AG08396 (cell line): ENCODE results near the gene KRTAP6-2.

ENCODE experiments used
- DNase-seq: peaks from one replicate; pipeline ENCODE4 v3.0.0; 2012; ENCODE audit warnings: low spot score, mixed read lengths

The KRTAP6-2 gene

DNA sequence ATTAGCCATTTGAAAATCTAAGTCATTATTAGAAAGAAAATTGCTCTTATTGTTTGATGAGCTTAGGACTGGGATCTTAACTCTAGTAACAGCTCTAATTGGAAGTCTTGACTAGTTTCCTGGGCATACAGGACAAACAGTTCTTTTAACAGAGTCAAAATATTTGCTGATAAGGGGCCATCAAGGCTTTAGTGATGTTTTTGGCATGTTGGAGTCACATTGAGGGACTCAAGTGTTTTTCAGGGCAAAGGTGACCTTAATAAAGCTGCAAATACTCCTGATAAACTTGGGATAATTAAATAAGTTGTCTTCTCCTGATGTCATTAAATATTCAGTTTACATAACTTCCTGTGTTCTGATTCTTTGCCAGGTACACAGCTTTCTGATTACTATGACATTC, 31.1 kb downstream of the KRTAP6-2 start:
- no peak for DNase-seq

DNA sequence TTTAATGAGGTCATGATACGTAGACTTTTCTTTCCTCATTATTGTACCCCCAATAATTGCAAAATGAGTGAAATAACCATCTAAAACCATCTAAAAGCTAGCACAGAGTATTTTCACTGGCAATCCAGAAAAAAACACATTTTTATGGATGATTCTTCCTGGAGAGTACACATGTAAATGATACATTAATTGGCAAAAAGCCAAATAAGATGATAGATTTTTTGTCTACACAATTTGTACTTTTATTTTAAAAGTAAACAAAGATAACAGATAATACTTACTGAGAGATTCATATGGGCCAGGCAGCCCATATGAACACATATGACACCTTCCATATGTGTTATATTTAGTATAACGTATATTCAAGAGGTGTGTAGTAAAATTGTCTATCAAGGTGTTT, 35.1 kb downstream of the KRTAP6-2 start:
- DNase-seq: no peak

DNA sequence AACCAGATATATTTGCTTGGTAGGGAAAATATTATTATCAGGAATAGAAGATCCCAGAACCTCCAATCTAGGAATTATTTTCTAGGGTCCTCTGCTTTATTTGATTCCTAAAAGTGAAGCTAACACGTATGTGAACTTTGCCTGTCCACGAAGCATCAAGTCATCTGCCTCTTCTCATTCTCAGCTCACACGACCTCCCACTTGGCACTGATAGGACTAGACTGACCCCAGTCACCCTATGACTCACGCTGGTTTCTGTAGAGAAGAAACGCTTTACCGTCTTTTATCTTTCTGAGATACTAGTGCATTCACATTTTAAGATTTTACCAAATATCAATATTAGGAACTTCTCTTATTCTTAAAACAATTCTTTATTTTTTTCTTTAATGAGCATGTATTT, 35.6 kb downstream of the KRTAP6-2 start:
- no peak for DNase-seq

DNA sequence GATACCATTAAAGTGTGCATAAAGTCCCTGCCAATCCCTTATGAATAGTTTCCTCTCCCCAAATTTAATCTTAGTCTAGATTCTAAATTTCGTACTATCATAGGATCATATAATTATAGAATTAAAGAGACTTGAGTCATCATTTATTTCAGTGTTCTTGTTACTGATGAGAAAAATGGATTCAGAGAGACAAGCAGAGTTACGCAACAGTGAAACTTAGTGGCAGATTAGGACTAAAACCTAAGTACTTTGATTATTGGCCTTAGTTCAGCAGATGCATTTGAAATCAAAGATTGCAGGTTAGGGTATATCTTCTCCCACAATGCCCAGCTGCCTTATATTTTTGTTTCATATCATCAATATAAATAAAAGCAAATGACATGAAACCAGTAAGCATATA, 36.7 kb downstream of the KRTAP6-2 start:
- DNase-seq: no peak

DNA sequence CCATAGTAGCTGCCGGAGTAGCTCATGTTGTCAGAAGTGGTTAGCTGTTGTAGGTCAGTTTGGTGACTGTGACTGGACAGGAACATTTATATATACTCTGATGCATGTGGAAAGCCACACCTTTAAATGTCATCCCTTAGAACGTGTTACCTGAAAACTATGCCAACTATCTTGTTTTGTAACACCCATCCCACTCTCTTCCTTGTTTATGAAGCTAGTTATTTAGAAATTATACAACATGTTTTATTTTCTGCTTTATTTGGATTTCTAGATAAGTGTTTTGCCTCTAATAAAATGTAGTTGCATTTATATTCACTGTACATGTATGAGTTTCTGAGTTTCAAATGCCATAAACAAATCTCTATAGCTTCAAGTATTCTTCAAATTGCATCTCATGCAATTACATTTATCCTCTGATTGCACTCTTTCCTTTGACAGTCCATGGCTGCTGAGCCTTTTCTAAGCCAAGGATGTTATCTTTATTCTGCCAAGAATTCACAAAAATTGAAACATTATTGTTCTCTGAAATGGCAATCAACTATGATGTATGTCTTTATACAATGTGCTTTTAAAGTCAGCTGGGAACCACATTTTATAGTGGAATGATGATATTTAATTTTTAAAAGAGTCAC, 37.3 kb downstream of the KRTAP6-2 start, which contains the start of gene KRTAP19-7:
Gene KRTAP19-7 (minus strand): TSS at position 51 of the 632 bp plus-strand sequence. CDS start 25 bp downstream, at position 26.
- no peak for DNase-seq

DNA sequence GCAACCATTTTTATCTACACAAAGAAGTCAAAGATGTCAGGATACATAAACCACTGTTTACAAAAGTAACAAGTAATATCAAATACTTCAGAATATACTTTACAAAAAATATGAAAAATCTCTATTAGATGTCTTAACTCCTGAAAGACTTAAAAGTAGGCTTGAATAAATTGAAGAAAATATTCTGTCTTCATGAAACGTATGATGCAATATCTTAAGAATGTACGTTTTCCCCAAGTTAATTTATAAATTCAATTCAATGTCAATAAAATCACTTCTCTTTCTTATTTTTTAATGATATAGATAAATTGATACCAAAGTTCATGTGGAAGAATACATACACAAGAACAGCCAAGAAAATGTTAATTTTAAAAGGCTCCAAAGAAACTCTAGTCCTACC, 43.6 kb downstream of the KRTAP6-2 start:
- DNase-seq: no peak

DNA sequence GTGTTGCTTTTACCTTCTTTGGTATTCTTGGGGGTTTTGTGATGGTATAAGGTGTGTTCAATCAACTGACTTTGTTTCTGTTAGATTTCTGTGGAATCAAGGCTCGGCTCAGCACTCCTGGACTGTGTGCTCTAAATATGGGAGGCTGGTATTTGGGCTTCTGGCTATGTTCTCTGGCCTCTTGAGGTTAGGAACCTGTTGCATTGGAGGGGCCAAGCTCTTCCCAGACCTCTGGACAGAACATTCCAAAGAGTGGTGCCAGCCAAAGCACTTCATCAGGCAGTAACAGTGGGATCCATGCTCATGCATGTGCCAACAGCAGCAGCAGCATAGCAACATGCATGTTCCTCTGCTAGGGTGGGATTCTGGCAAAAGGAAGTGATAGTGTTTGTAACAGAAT, 45.9 kb downstream of the KRTAP6-2 start:
- no peak for DNase-seq
